WTC11 (cell line): Measurements from ENCODE around the gene HYDIN. TPM values are rescaled to one million over a fixed set of nuclear protein-coding genes. Genes with fewer than 3 reads are reported as not detected.

Experiments
- ATAC-seq: fragments of 200-7000 bp; cut with Tn5 transposase; 2 replicates; pipeline ENCODE4 v1.10.0; 2021; ENCODE audit warnings: mild to moderate bottlenecking, moderate library complexity
- CTCF ChIA-PET: fragments of 300-600 bp; sonication (Branson Sonifier 250); formaldehyde crosslinking; loops from one replicate; lab custom pipeline; 2021; ENCODE audit warnings: antibody characterized with exemption; lab: Charles Lee
- POLR2A ChIA-PET: fragments of 350-600 bp; sonication (Branson Sonifier 250); formaldehyde crosslinking; loops from one replicate; lab custom pipeline; 2021; ENCODE audit warnings: antibody characterized with exemption; lab: Charles Lee
- DNase-seq: peaks from one replicate; pipeline ENCODE4 v3.0.0; 2021; ENCODE audit warnings: low spot score
- H3K27ac Mint-ChIP-seq: 2 replicates; pipeline ENCODE4 v1.8.0; 2021; ENCODE audit warnings: mixed read lengths
- H3K27me3 Mint-ChIP-seq: 2 replicates; pipeline ENCODE4 v1.8.0; 2021; ENCODE audit warnings: low read depth, mild to moderate bottlenecking, moderate library complexity, mixed read lengths
- H3K36me3 Mint-ChIP-seq: 2 replicates; pipeline ENCODE4 v1.8.0; 2021; ENCODE audit warnings: mixed read lengths
- H3K4me1 Mint-ChIP-seq: 2 replicates; pipeline ENCODE4 v1.8.0; 2022; ENCODE audit warnings: mixed read lengths
- H3K4me3 Mint-ChIP-seq: 2 replicates; pipeline ENCODE4 v1.8.0; 2021; ENCODE audit warnings: mild to moderate bottlenecking, moderate library complexity, mixed read lengths
- H3K9me3 Mint-ChIP-seq: 2 replicates; pipeline ENCODE4 v1.8.0; 2021; ENCODE audit warnings: mixed read lengths
- ARID4B ChIP-seq: sonication (generic); formaldehyde crosslinking; IDR thresholded peaks from 2 replicates; pipeline ENCODE4 v1.8.0; 2023; ENCODE audit warnings: missing genetic modification reagents, mild to moderate bottlenecking, borderline replicate concordance
- ETV6 ChIP-seq: sonication (generic); formaldehyde crosslinking; IDR thresholded peaks from 2 replicates; pipeline ENCODE4 v1.8.1; 2022; ENCODE audit warnings: mild to moderate bottlenecking, missing genetic modification reagents
- JUN ChIP-seq: sonication (generic); formaldehyde crosslinking; IDR thresholded peaks from 2 replicates; pipeline ENCODE4 v1.8.0; 2023; ENCODE audit warnings: mild to moderate bottlenecking, missing genetic modification reagents
- NFE2L1 ChIP-seq: sonication (generic); formaldehyde crosslinking; IDR thresholded peaks from 2 replicates; pipeline ENCODE4 v1.8.1; 2023; ENCODE audit warnings: missing genetic modification reagents
- OVOL2 ChIP-seq: fragments of 250-450 bp; sonication (Bioruptor Pico); IDR thresholded peaks from 2 replicates; pipeline ENCODE4 v1.9.0; 2021; ENCODE audit warnings: mild to moderate bottlenecking, borderline replicate concordance
- RELA ChIP-seq: sonication (generic); formaldehyde crosslinking; IDR thresholded peaks from 2 replicates; pipeline ENCODE4 v1.8.1; 2022; ENCODE audit warnings: missing genetic modification reagents, mild to moderate bottlenecking, borderline replicate concordance
- SOX15 ChIP-seq: fragments of 250-450 bp; sonication (Bioruptor Pico); IDR thresholded peaks from 2 replicates; pipeline ENCODE4 v1.9.0; 2021; ENCODE audit warnings: mild to moderate bottlenecking
- STAT6 ChIP-seq: sonication (generic); formaldehyde crosslinking; conservative IDR thresholded peaks from 2 replicates; pipeline ENCODE4 v1.8.1; 2023; ENCODE audit warnings: mild to moderate bottlenecking, low read depth, missing genetic modification reagents, moderate library complexity
- TEAD1 ChIP-seq: sonication (generic); formaldehyde crosslinking; IDR thresholded peaks from 2 replicates; pipeline ENCODE4 v1.8.0; 2022; ENCODE audit warnings: mild to moderate bottlenecking, missing genetic modification reagents
- ZBTB43 ChIP-seq: sonication (generic); formaldehyde crosslinking; IDR thresholded peaks from 2 replicates; pipeline ENCODE4 v1.8.1; 2023; ENCODE audit warnings: mild to moderate bottlenecking, missing genetic modification reagents
- ZNF121 ChIP-seq: sonication (generic); formaldehyde crosslinking; IDR thresholded peaks from 2 replicates; pipeline ENCODE4 v1.8.0; 2023; ENCODE audit warnings: missing genetic modification reagents
- ZNF416 ChIP-seq: fragments of 250-450 bp; sonication (Bioruptor Pico); IDR thresholded peaks from 2 replicates; pipeline ENCODE4 v1.9.0; 2021; ENCODE audit warnings: mild to moderate bottlenecking, inconsistent platforms
- total RNA-seq: library from RNA; stranded (reverse); gene quantifications from 3 replicates; pipeline ENCODE4 v1.2.3, GENCODE V29; 2021
- TF ChIP-seq, protein P1 (sequence below): fragments of 250-450 bp; sonication (Bioruptor Pico); IDR thresholded peaks from 2 replicates; pipeline ENCODE4 v1.9.0; 2021; ENCODE audit warnings: mild to moderate bottlenecking, borderline replicate concordance
- TF ChIP-seq, protein P2 (sequence below): sonication (generic); formaldehyde crosslinking; IDR thresholded peaks from 2 replicates; pipeline ENCODE4 v1.8.1; 2023; ENCODE audit warnings: mild to moderate bottlenecking, missing genetic modification reagents, moderate library complexity
- TF ChIP-seq, protein P3 (sequence below): fragments of 250-450 bp; sonication (Bioruptor Pico); conservative IDR thresholded peaks from 2 replicates; pipeline ENCODE4 v1.9.0; 2021; ENCODE audit warnings: mild to moderate bottlenecking

HYDIN gene
- total RNA-seq, 1 experiment from 2014 or later: 2.6 TPM

DNA sequence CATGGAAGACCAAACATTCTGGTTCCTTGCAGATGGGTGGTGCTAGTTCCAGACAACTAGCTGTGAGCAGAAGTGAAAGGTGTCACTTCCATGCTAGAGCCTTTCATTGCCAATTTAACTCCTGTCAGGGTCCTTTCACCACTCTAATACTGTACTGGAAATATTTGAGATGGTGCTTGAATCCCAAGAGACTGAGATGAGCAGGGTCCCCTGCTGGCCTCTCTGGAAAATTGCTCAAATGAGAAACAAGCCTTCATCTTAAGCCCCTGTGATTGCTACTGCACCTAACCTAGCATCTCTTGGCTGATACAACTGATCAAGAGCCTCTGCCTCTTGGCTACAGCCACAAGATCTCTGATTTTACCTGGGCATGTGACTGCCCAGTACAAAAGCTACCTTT, 422.2 kb downstream of the HYDIN start (continued):
- TF ChIP-seq, protein P1, sequence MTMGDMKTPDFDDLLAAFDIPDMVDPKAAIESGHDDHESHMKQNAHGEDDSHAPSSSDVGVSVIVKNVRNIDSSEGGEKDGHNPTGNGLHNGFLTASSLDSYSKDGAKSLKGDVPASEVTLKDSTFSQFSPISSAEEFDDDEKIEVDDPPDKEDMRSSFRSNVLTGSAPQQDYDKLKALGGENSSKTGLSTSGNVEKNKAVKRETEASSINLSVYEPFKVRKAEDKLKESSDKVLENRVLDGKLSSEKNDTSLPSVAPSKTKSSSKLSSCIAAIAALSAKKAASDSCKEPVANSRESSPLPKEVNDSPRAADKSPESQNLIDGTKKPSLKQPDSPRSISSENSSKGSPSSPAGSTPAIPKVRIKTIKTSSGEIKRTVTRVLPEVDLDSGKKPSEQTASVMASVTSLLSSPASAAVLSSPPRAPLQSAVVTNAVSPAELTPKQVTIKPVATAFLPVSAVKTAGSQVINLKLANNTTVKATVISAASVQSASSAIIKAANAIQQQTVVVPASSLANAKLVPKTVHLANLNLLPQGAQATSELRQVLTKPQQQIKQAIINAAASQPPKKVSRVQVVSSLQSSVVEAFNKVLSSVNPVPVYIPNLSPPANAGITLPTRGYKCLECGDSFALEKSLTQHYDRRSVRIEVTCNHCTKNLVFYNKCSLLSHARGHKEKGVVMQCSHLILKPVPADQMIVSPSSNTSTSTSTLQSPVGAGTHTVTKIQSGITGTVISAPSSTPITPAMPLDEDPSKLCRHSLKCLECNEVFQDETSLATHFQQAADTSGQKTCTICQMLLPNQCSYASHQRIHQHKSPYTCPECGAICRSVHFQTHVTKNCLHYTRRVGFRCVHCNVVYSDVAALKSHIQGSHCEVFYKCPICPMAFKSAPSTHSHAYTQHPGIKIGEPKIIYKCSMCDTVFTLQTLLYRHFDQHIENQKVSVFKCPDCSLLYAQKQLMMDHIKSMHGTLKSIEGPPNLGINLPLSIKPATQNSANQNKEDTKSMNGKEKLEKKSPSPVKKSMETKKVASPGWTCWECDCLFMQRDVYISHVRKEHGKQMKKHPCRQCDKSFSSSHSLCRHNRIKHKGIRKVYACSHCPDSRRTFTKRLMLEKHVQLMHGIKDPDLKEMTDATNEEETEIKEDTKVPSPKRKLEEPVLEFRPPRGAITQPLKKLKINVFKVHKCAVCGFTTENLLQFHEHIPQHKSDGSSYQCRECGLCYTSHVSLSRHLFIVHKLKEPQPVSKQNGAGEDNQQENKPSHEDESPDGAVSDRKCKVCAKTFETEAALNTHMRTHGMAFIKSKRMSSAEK (CRISPR knock-in tag): no peak
- TF ChIP-seq ZBTB43 (CRISPR knock-in tag) (no peak), JUN (CRISPR knock-in tag) (no peak), NFE2L1 (CRISPR knock-in tag) (no peak), RELA (CRISPR knock-in tag) (no peak)
- TF ChIP-seq, protein P2, sequence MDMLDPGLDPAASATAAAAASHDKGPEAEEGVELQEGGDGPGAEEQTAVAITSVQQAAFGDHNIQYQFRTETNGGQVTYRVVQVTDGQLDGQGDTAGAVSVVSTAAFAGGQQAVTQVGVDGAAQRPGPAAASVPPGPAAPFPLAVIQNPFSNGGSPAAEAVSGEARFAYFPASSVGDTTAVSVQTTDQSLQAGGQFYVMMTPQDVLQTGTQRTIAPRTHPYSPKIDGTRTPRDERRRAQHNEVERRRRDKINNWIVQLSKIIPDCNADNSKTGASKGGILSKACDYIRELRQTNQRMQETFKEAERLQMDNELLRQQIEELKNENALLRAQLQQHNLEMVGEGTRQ (CRISPR knock-in tag): no peak

GRCh38 chr16:70805787-70806186, 424.7 kb downstream of the HYDIN start:
- Mint-ChIP-seq H3K36me3 (no peaks in the 10 kb centered on the region), H3K27me3 (peaks cover 87% of the 10 kb centered on the region), H3K4me1 (peaks cover 7% of the 10 kb centered on the region), H3K4me3 (no peak overlapping the region), H3K27ac (no peak overlapping the region), H3K9me3 (peaks cover 15% of the 10 kb centered on the region; the same call in 1 of the 2 replicates)
- POLR2A ChIA-PET: no interaction called here
- no peak for TF ChIP-seq ZNF416 (CRISPR knock-in tag)
- no peak for TF ChIP-seq TEAD1
- no peak for TF ChIP-seq ETV6 (CRISPR knock-in tag)
- TF ChIP-seq, protein P3, sequence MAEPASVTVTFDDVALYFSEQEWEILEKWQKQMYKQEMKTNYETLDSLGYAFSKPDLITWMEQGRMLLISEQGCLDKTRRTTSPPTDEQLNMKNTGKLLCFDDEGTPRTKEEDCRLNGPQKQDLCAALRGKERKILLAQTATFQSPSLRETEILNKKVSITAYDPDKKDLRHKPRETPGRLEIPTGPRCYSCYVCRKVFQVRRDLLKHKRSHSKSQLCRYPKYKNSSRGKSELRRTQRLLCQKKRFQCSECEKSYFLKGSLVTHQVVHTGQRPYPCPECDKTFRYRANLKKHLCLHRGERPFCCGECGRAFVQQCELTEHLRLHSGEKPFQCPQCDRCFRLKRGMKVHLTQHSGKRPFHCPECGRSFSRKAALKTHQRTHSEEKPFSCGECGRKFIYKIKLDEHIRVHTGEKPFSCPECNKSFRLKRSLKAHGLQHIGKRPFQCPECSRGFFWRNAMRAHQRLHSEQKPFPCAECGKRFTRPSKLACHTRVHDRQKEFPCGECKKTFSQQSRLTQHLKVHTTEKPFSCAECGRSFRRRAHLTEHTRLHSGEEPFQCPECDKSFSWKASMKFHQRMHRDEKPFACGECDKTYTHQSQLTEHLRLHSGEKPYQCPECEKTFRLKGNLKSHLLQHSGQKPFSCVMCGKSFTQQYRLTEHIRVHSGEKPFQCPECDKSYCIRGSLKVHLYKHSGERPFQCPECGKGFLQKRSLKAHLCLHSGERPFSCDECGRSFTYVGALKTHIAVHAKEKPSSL (CRISPR knock-in tag): no peak
- TF ChIP-seq STAT6 (CRISPR knock-in tag): no peak
- no peak for TF ChIP-seq ZNF121 (CRISPR knock-in tag)
- TF ChIP-seq SOX15: no peak
- no peak for TF ChIP-seq OVOL2 (CRISPR knock-in tag)
- no peak for TF ChIP-seq ARID4B (CRISPR knock-in tag)
- ATAC-seq: no peak
- CTCF ChIA-PET: no interaction called here
- DNase-seq: no peak
